ENCODE data around the gene NCLN. TPM values are rescaled to one million over a fixed set of nuclear protein-coding genes. Genes with fewer than 3 reads are reported as not detected.
A peak's percentile ranks its signal among the peaks of the same experiment; 100 is the strongest.

NCLN gene
- 45.6 and 108 TPM in 2 replicates for total RNA-seq (2014; rRNA removed; shearing (Covaris generic); ENCODE audit: low replicate concordance)

DNA sequence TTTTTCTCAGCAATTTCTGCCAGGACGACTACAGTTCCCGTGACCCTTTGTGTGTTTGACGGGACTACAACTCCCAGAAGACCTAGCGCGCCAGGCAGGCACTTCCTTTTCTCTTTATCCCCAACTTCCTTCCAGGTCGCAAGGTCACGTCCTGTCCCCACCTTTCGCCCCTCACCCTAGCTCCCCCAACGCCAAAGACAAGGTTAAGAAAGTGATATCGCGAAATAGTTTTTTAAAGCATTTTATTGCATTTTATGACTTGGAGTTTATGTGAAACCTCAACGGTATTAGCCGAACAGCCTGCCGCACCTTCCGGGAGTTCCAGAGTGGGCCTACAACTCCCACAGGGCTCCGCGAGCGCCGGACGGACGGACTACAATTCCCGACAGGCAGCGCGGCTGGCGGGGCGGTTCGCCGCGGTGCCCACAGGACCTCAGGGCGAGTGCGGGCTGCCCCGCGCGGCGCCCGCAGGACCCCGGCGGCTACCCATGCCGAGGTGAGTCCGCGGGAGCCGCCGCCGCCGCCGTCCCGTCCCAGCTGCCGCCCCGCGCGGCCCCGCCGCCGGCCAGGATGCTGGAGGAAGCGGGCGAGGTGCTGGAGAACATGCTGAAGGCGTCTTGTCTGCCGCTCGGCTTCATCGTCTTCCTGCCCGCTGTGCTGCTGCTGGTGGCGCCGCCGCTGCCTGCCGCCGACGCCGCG, at the start of gene NCLN:
TSS of gene NCLN (plus strand) at position 470 of the 699 bp plus-strand sequence. CDS start at position 571, 101 bp downstream.
- peak; percentile 91 for DNase-seq (ENCODE audit: low read depth)
- in situ Hi-C loops (cut with HindIII; ENCODE audit: low pct_unique_long_range_greater_than_20kb, low sequenced_read_pairs): no loop called here

DNA sequence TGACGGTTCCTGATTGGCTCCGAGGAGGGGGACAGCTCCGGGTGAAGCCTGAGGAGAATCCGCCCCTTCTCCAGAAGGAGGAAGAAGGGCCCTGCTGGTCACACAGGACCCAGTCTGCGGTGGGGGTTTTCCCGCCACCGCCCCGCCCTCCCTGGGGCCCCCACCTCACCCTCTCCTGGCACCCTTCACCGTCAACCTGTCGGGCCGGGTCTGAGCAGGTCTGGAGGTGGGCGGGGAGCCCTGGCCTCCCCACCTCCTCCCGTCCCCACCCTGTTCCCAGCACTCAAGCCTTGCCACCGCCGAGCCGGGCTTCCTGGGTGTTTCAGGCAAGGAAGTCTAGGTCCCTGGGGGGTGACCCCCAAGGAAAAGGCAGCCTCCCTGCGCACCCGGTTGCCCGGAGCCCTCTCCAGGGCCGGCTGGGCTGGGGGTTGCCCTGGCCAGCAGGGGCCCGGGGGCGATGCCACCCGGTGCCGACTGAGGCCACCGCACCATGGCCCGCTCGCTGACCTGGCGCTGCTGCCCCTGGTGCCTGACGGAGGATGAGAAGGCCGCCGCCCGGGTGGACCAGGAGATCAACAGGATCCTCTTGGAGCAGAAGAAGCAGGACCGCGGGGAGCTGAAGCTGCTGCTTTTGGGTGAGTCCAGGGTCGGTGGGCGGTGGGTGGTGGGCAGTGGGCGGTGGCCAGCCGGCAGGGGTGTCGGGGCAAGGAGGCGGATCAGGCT, 49.6 kb upstream of the NCLN start, which contains the start of gene GNA15:
TSS of gene GNA15 (plus strand) at position 73 of the 723 bp plus-strand sequence. CDS start at position 491, 418 bp downstream.
- DNase-seq (ENCODE audit: low read depth): no peak
- in situ Hi-C loops (cut with HindIII; ENCODE audit: low pct_unique_long_range_greater_than_20kb, low sequenced_read_pairs): no loop called here

GRCh38 chr19:3136684-3137055, 49.1 kb upstream of the NCLN start:
- in situ Hi-C loops (cut with HindIII; ENCODE audit: low pct_unique_long_range_greater_than_20kb, low sequenced_read_pairs): no loop called here

GRCh38 chr19:3137119-3137518, 48.6 kb upstream of the NCLN start:
- in situ Hi-C loops (cut with HindIII; ENCODE audit: low pct_unique_long_range_greater_than_20kb, low sequenced_read_pairs): no loop called here
- DNase-seq (ENCODE audit: low read depth): no peak

More at GRCh38 chr19:3136684-3137055, 49.1 kb upstream of the NCLN start:
- DNase-seq (ENCODE audit: low read depth): no peak

GRCh38 chr19:3138268-3138667, 47.5 kb upstream of the NCLN start:
- in situ Hi-C loops (cut with HindIII; ENCODE audit: low pct_unique_long_range_greater_than_20kb, low sequenced_read_pairs): no loop called here
- no peak for DNase-seq (ENCODE audit: low read depth)

DNA sequence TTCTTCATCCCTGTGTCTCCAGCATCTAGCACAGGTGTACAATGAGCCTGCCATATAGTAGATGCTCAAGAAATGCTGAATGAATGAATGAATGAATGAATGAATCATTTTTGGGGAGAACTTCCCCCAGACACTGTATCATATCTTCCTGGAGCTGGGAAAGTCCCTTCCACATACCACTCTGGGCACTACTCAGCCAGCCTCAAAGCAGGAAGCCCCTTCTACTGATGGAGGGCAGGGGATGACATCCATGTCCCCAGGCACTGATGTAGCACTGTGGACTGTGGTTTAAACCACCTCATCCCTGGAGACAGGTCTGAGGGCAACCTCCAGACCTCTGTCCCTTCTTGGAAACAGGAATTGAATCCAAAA, 45.1 kb upstream of the NCLN start:
- DNase-seq (ENCODE audit: low read depth): no peak
- in situ Hi-C loops (cut with HindIII; ENCODE audit: low pct_unique_long_range_greater_than_20kb, low sequenced_read_pairs): no loop called here

DNA sequence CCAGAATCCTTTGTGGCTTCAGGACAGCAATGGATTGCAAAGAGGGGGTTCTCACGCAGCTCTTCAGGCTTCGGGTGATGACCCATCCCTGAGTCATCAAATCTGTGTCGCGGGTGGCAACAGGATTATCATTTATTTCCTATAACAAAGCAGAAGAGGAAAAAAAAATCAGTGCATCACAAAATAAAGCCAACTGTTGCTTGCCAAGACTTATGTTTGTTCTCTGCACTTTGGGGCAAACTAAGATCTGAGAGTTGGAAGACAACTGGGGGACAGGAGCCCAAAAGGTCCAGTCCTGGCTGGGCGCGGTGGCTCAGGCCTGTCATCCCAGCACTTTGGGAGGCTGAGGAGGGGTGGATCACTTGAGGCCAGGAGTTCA, 43.4 kb upstream of the NCLN start:
- no peak for DNase-seq (ENCODE audit: low read depth)
- in situ Hi-C loops (cut with HindIII; ENCODE audit: low pct_unique_long_range_greater_than_20kb, low sequenced_read_pairs): no loop called here

DNA sequence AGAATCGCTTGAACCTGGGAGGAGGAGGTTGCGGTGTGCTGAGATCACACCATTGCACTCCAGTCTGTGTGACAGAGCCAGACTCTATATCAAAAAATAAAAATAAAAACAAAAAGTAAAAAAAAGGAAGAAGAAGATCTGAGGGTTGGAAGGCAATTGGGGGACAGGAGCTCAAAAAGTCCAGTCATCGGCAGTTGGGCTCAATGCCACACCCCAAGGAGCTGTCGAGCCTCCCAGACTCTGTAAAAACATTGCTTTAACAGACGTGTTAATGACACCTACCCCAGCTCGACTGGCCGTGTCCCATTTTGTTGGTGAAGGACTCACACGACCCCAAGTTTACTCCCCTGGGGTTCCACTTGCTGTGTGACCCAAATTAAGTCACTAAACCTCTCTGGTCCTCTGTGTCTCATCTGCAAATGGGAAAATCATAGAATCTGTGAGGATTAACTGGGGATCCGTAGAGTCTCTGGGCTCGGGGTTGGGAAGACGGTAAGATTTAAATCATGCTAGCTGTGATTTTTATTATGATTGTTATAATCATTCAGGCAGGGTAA, 42.9 kb upstream of the NCLN start:
- DNase-seq (ENCODE audit: low read depth): no peak
- in situ Hi-C loops (cut with HindIII; ENCODE audit: low pct_unique_long_range_greater_than_20kb, low sequenced_read_pairs): no loop called here

DNA sequence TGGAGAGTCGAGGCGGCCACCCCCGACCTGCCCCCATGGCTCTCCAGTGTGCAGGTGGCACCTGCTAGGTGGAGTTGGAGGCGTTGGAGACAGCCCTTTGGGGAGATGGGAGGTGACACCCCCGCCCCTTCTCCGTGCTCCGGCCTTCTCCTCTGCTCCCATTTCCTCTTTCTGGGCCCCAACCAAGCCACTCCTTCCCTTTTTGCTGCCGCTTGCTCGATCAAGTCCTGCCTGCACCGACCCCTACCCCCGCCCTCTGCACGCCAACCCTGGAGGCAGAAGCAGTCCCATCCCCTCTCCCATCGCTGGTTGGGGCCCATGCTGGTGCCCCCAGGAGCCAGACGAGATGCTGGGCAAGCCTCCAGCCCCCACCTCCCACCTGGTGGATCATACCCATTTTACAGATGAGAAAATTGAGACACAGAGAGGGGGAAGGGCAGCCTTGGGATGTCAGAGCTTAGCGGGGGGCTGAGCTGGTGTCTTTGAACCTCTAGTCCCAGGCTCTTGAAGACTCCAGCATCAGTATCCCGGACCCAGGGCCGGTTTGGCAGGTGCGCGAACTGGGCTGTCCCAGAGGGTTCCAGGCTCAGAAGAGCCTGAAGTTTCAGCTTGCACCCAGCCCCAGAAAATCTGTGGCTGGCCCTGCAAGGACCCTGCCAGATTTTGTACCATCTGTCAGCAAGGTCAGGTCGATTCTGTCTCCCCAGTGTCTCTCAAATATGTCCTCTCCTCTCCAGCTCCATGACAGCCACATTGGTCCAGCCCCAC, 39.6 kb upstream of the NCLN start:
- in situ Hi-C loops (cut with HindIII; ENCODE audit: low pct_unique_long_range_greater_than_20kb, low sequenced_read_pairs): no loop called here
- no peak for DNase-seq (ENCODE audit: low read depth)

- no peak for DNase-seq (ENCODE audit: low read depth)
- in situ Hi-C loops (cut with HindIII; ENCODE audit: low pct_unique_long_range_greater_than_20kb, low sequenced_read_pairs): no loop called here
Measured at GRCh38 chr19:3146677-3147100, 39.0 kb upstream of the NCLN start.

DNA sequence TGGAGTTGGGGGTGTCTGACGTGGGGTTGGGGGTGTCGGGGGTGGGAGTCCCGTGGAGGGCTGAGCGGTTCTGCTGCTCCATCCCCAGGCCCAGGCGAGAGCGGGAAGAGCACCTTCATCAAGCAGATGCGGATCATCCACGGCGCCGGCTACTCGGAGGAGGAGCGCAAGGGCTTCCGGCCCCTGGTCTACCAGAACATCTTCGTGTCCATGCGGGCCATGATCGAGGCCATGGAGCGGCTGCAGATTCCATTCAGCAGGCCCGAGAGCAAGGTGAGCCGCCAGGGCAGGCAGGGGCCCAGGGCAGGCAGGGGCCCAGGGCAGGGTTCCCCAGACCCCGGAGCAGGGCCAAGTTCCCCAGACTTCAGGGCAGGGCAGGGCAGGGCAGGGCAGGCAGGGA, 37.2 kb upstream of the NCLN start:
- no peak for DNase-seq (ENCODE audit: low read depth)

DNA sequence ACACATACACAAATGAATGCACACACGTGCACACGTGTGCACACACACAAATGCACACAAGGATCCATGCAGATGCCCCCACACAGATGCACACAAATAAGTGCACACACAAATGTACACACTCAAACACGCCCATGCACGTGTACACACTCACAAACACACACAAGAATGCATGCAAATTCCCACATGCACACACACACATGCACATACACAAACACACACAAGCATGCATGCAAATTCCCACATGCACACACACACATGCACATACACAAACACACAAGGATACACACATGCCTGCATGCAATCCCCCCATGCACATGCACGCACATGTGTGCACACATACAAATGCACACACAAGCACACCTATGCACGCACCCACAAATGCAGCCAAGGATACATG, 36.6 kb upstream of the NCLN start:
- no peak for DNase-seq (ENCODE audit: low read depth)
- in situ Hi-C loops (cut with HindIII; ENCODE audit: low pct_unique_long_range_greater_than_20kb, low sequenced_read_pairs): no loop called here

More for the DNA sequence above, 37.2 kb upstream of the NCLN start:
- in situ Hi-C loops (cut with HindIII; ENCODE audit: low pct_unique_long_range_greater_than_20kb, low sequenced_read_pairs): no loop called here

DNA sequence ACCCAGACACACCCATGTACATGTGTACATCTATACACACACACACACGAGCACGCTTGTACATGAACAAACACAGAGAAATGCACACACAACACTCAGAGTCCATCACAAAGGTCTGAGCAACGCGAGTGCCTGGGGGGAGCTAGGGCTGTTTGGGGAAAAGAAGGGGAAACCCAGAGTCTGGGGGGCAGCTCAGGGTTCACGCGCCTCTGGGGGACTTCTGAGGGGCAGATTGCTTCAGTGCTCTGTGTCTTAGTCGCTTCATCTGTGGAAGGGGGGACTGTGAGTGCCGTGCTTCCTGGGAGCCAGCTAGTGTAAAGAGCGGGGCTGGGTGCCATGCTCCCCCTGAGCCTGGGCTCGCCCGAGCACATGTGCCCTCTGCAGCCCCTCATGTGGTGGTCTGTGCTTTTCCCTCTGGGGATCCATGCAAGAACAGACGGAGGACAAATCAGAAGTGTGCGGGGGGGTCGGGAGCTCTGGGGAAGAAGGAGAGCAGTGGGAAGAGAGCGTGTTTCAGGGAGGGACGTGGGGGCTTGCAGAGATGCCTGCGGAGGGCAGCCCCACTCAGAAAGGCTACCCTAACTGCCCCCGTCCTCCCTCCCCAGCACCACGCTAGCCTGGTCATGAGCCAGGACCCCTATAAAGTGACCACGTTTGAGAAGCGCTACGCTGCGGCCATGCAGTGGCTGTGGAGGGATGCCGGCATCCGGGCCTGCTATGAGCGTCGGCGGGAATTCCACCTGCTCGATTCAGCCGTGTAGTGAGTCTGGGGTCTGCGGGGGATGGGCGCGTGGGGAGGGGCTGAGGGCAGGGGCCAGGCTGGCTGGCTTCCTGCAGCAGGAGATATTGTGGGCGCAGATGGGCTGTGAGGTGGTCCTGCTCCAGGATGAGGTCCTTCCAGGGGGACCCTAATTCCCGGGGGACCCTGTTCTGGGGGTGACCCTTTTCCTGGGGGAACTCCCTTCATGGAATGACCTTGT, 35.9 kb upstream of the NCLN start:
- in situ Hi-C loops (cut with HindIII; ENCODE audit: low pct_unique_long_range_greater_than_20kb, low sequenced_read_pairs): no loop called here
- no peak for DNase-seq (ENCODE audit: low read depth)

DNA sequence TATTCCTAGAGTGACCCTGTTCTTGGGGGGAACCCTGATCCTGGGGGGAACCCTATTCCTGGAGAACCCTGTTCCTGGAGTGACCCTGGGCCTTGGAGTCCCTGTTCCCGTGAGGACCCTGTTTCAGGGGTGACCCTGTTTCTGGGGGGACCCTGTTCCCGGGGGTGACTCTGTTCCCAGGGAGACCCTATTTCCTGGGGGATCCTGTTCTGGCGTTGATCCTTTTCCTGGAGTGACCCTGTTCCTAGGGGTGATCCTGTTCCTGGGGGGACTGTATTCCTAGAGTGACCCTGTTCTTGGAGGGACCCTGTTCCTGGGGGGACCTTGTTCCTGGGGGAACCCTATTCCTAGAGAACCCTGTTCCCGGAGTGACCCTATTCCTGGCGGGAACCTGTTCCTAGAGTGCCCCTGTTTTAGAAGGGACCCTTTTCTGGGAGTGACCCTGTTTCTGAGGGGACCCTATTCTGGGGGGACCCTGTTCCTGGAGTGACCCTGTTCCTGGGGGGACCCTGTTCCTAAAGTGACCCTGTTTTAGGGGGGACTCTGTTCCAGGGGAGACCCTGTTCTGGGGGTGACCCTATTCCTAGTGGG, 34.9 kb upstream of the NCLN start:
- DNase-seq (ENCODE audit: low read depth): no peak
- in situ Hi-C loops (cut with HindIII; ENCODE audit: low pct_unique_long_range_greater_than_20kb, low sequenced_read_pairs): no loop called here

- peak; percentile 16 for DNase-seq (ENCODE audit: low read depth)
- in situ Hi-C loops (cut with HindIII; ENCODE audit: low pct_unique_long_range_greater_than_20kb, low sequenced_read_pairs): no loop called here
Measured at GRCh38 chr19:3151563-3152418, 33.9 kb upstream of the NCLN start.

DNA sequence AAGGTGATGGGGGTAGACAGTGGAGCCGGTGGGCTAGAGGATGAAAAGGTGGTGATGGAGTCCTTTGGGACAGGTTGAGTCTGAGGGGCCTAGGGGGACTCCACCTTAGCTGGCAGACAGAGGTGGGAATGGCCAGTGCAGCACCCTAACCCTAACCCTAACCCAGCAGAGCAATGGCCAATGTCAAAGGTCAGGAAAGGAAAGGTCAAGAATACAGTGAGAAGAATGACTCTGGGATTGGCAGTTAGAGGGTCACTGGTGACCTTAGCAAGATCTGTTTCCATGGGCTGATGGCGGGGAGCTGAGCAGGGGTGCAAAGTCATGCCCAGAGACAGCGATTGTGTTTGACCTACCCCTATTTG, 33.3 kb upstream of the NCLN start:
- DNase-seq (ENCODE audit: low read depth): no peak
- in situ Hi-C loops (cut with HindIII; ENCODE audit: low pct_unique_long_range_greater_than_20kb, low sequenced_read_pairs): no loop called here

Data from Caki2 (cell line).